Adrenal gland (tissue), 5 donors: ENCODE results near the gene LRBA.

Experiments used
- POLR2A ChIP-seq, 2 donors: fragments of 450-650 bp; IDR thresholded peaks; one replicate each; pipeline ENCODE4 v1.6.1; 2017; ENCODE audit warnings: antibody characterized with exemption in 2 of 2, mild to moderate bottlenecking in 2 of 2, moderate library complexity in 1 of 2
- TF ChIP-seq, protein P1 (sequence below), 6 experiments: fragments of 450-650 bp in 4 of 6; fragments of 200-600 bp in 2 of 6; sonication (generic) in 1 of 6; IDR thresholded peaks; 1 replicate in 5 of 6; 2 replicates in 1 of 6; pipeline versions ENCODE4 v1.5.1 to v1.8.0; 2016 to 2021; ENCODE audit warnings: antibody characterized with exemption in 6 of 6, mild to moderate bottlenecking in 2 of 6, moderate library complexity in 1 of 6
- donor health status: DM: no; HTN: no; CAD: no.

DNA sequence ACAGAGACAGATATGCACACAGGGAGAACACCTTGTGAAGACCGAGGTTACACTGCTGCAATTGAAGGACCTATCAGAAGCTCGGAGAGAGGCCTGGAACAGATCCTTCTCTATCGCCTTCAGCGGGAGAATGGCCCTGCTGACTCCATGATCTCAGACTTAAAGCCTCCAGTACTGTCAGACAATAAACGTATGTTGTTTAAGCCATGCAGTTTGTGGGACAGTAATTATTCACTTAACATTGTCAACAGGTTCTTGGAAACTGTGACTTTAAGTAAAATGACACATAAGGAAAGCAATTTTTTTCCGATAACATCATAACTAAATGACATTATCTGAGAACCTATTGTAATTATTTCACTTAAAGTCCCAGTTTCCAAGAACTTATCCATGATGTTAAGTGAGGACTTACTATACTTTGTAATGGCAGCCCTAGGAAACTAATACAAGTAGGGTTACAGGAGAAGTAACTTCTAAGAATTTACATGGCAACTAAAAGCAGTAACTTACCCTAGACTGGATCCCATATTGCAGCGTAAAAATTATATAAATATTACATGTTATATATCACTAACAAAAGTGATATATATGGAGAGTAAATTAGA, 613.9 kb downstream of the LRBA start:
- TF ChIP-seq, protein P1, sequence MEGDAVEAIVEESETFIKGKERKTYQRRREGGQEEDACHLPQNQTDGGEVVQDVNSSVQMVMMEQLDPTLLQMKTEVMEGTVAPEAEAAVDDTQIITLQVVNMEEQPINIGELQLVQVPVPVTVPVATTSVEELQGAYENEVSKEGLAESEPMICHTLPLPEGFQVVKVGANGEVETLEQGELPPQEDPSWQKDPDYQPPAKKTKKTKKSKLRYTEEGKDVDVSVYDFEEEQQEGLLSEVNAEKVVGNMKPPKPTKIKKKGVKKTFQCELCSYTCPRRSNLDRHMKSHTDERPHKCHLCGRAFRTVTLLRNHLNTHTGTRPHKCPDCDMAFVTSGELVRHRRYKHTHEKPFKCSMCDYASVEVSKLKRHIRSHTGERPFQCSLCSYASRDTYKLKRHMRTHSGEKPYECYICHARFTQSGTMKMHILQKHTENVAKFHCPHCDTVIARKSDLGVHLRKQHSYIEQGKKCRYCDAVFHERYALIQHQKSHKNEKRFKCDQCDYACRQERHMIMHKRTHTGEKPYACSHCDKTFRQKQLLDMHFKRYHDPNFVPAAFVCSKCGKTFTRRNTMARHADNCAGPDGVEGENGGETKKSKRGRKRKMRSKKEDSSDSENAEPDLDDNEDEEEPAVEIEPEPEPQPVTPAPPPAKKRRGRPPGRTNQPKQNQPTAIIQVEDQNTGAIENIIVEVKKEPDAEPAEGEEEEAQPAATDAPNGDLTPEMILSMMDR (IDR thresholded peaks at IDR 0.05): no peak
- no peak for TF ChIP-seq POLR2A (IDR thresholded peaks at IDR 0.05)
